CD4-positive, alpha-beta T cell treated with Interleukin-1 beta for 1 hour (primary cell): ENCODE results near the gene NAA30.

Experiments used
- DNase-seq, 2 donors: peaks; one replicate each; pipeline ENCODE4 v3.0.0-alpha.2; 2020 to 2022

The NAA30 gene

GRCh38 chr14:57400556-57401494 lies 10.4 kb downstream of the NAA30 start:
- DNase-seq = no peak

GRCh38 chr14:57401501-57401900 lies 11.1 kb downstream of the NAA30 start:
- DNase-seq = no peak

- no peak for DNase-seq
Measured at GRCh38 chr14:57402173-57402852, 11.9 kb downstream of the NAA30 start.

GRCh38 chr14:57403521-57403864 lies 13.1 kb downstream of the NAA30 start:
- DNase-seq = no peak

- DNase-seq = no peak
Measured at GRCh38 chr14:57405562-57405961, 15.2 kb downstream of the NAA30 start.

GRCh38 chr14:57408037-57408436 lies 17.7 kb downstream of the NAA30 start:
- DNase-seq = no peak

- DNase-seq = no peak
Measured at GRCh38 chr14:57408634-57409033, 18.2 kb downstream of the NAA30 start.

GRCh38 chr14:57412341-57412740 lies 22.0 kb downstream of the NAA30 start:
- DNase-seq = no peak

GRCh38 chr14:57413849-57414248 lies 23.5 kb downstream of the NAA30 start:
- no peak for DNase-seq

GRCh38 chr14:57417228-57417627 lies 26.8 kb downstream of the NAA30 start:
- DNase-seq = no peak

GRCh38 chr14:57418999-57419398 lies 28.6 kb downstream of the NAA30 start:
- DNase-seq = no peak

- DNase-seq = no peak
Measured at GRCh38 chr14:57420033-57420432, 29.6 kb downstream of the NAA30 start.

GRCh38 chr14:57420986-57421385 lies 30.6 kb downstream of the NAA30 start:
- no peak for DNase-seq

- DNase-seq = no peak
Measured at GRCh38 chr14:57435923-57436322, 45.5 kb downstream of the NAA30 start.

- DNase-seq = no peak
Measured at GRCh38 chr14:57461777-57462320, 71.5 kb downstream of the NAA30 start.

- no peak for DNase-seq
Measured at GRCh38 chr14:57462551-57462950, 72.2 kb downstream of the NAA30 start.

- no peak for DNase-seq
Measured at GRCh38 chr14:57464008-57464730, 73.8 kb downstream of the NAA30 start.
